GM18907 (cell line): ENCODE measurements around the gene PTGIS.
"Not testable (repeated sequence)": the region's sequence is repeated elsewhere in the genome, so short reads cannot be mapped to it uniquely, and the experiment has no call there.

Experiments
- ATAC-seq: cut with Tn5 transposase; IDR thresholded peaks from one replicate; pipeline ENCODE4 v1.9.1; 2021; ENCODE audit warnings: mild to moderate bottlenecking, moderate library complexity; ENCODE audit not compliant: unreplicated experiment

The PTGIS gene

DNA sequence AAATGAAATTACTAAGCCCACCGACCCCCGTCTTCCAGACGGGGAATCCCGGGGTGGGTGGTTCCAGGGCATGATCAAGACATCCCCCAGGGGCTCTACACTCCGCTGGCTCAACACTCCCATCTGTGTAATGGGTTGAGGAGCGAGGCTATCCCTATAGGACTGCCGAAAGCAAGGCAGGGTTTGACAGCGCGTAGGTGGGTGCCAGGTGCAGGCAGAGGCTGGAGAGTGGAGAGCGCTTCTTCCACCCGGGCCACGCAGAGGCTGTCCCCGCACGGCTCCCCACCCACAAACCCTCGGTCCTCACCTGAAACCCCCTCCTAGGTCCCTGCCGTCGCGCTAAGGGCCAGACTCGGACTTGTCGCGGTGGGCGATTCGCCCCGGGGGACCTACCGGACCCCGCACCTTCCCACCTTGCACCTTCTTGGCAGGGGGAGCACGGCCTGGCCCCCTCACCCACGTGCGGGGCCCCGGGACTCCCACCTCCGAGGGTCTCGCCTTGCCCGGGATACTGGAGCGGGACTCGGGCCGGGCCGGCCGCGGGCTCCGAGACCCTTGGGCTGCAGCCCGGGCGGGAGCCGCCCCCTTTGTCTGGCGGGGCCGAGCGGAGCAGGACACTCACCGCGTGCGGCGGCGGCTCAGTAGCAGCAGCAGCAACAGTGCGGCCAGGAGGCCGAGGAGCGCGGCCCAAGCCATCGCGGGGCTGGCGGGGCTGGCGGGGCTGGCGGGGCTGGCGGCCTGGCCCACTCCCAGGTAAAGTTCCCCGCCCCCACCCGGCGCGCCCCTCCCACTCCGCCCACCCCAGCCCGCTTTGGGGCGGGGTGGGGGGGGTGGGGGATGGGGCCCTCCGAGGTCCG, at the start of gene PTGIS:
Gene PTGIS, minus strand, starts transcription at position 717 of the 857 bp plus-strand sequence. Its CDS starts 21 bp downstream, at position 696.
- ATAC-seq: no peak

DNA sequence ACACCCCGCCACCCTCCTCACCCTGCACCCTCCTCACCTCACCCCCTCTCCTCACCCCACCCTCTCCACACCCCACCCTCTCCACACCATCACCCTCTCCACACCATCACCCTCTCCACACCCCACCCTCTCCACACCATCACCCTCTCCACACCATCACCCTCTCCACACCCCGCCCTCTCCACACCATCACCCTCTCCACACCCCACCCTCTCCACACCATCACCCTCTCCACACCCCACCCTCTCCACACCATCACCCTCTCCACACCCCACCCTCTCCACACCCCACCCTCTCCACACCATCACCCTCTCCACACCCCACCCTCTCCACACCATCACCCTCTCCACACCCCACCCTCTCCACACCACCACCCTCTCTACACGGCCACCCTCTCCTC, 49.5 kb upstream of the PTGIS start:
- not testable (repeated sequence) for ATAC-seq

DNA sequence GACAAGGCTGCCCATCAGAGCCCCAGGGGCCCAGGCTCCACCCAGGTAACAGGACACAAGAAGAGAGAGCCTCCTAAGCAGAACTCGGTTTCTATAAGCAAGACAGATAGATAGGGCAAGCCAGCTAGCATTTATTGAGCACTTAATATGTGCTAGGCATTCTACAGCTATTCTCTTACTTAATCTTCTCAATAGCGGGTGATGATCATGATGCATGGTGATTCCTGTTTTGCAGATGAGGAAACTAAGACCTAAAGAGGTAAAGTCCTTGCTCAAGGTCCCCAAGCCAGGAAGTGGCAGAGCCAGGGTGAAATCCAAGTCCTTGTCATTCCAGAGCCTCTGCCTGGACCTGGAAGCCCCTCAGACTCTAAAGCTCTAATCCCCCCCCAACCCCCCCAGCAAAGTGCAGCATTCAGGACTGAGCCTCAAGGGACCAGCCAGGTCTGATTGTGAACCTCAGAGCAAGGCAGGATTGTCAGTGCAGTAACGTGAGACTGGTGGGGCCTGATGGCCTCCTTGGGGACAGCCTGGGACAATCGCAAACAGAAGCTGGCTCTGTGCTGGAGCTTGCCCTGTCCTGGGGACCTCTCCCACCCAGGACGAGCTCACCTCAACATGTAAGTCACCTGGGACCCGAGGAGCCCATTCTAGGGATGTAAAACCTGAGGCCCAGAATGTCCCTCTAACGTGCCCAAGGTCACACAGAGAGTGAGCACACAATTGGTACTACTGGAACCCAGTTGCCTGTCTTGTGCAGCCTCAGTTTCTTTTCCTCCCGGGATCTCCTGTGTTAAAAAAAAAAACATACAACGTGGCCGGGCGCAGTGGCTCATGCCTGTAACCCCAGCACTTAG, 48.4 kb upstream of the PTGIS start:
- ATAC-seq: no peak

DNA sequence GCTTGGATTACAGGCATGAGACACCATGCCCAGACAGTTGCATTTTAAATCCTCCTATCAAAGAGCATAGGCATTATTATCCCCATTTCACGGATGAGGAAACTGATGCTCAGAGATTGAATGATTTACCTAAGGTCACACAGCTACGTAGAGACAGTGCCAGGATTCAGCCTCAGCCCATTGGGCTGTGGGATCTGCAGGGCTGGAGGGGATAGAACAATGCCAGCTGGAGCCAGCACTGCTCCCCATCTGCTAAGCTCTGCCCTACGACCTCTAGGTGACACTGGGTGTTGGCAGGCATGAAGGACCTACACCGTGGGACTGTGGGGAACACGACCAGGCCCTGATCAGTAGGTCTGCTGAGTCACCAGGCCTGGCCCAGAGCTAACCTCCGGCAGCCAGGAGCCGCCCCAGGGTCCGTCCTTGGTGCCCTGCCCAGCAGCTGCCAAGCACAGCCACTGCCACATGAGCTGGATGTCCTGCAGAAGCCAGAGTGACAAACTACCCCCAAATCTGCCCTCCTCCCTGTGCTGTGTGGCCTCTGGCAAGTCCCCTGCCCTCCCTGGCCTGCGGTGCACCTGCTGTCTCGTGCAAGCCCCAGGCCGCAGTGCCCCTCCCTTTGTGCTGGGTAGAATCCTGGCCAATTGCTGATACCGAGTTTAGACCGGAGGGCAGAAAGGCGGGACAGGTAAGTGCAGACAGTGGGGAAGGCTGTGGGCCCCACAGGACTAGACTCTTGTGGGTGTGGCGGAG, 47.6 kb upstream of the PTGIS start:
- no peak for ATAC-seq

DNA sequence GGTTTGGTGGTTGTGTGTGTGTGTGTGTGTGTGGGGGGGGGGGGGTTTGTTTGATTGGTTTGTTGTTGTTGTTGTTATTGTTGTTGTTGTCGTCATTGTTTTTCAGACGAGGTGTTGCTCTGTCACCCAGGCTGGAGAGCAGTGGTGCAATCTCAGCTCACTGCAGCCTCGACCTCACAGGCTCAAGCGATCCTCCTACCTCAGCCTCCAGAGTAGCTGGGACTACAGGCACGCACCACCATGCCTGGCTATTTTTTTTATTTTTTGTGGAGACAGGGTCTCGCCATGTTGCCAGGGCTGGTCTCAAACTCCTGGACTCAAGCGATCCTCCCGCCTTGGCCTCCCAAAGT, 47.1 kb upstream of the PTGIS start:
- ATAC-seq: not testable (repeated sequence)

DNA sequence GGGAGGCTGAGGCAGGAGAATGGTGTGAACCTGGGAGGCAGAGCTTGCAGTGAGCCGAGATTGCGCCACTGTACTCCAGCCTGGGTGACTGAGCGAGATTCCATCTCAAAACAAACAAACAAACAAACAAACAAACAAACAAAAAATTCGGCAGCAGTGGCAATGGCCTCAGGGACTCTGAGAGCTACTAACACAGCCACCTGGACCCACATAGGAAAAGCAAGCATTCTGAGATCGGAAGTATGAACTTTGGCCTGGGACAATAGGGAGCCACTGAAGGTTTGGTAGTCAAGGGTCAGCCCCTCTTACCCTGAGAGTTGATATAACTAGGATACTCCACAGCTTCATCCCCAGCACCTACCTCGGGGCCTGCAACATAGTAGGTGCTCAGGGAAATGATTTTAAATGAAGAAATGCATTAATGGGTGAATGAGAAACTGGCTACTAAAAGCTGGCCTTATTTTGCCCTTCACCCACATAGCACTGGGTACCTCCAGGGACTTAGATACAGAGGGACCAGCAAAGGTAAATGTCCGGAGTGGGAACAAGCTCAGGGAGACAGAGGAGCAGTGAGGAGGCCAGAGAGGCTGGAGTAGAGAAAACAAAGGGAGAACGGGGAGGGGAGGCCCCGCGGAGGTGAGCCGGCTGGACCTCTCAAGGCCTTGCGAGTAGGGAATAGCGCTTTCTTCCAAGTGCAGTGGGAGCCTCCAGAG, 46.6 kb upstream of the PTGIS start:
- ATAC-seq: no peak

DNA sequence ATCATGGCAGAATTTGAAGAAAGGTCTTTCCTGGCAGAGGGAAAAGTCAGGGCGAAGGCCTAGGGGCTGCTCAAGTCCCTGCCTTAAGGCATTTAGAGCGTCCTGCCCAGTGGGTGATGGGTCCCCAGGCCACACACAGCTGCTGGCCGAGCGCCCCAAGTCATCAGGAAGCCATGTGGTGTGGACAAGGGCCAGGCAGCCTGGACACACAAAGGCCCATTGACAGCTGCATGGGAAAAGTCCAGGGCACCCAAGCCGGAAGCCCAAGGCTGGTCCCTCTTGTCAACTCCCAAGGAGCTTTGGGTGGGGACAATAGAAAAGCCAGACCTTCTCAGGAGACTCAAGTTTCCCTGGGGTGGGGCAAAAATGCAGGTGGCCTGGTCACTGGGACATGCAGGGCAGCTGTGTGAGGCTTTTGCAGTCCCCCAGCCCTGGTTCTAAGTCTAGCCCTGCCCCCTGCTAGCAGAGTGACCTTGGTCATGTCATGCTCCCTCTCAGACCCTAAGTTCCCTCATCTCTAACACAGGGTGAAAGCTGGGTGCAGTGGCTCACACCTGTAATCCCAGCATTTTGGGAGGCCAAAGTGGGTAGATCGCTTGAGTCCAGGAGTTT, 44.3 kb upstream of the PTGIS start:
- ATAC-seq: no peak

DNA sequence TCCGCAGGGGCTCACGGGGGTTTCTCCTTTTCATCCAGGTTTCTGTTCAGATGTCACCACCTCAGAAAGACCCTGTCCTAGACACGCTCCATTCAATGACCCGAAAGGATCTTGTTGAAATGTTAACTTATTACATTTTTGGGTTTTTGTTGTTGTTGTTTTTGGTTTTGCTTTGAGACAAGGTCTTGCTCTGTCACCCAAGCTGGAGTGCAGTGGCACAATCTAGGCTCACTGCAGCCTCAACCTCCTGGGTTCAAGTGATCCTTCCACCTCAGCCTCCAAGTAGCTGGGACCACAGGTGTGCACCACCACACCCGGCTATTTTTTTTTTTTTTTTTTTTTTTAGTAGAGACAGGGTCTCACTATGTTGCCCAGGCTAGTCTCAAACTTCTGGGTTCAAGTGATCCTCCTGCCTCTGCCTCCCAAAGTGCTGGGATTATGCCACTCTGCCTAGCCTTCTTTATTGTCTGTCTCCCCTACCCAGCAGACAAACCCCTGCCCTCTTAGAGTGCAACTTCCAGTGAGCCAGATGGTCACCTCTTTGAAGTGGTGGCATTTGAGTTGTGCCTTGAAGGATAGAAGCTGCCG, 43.7 kb upstream of the PTGIS start:
- ATAC-seq: not testable (repeated sequence)

DNA sequence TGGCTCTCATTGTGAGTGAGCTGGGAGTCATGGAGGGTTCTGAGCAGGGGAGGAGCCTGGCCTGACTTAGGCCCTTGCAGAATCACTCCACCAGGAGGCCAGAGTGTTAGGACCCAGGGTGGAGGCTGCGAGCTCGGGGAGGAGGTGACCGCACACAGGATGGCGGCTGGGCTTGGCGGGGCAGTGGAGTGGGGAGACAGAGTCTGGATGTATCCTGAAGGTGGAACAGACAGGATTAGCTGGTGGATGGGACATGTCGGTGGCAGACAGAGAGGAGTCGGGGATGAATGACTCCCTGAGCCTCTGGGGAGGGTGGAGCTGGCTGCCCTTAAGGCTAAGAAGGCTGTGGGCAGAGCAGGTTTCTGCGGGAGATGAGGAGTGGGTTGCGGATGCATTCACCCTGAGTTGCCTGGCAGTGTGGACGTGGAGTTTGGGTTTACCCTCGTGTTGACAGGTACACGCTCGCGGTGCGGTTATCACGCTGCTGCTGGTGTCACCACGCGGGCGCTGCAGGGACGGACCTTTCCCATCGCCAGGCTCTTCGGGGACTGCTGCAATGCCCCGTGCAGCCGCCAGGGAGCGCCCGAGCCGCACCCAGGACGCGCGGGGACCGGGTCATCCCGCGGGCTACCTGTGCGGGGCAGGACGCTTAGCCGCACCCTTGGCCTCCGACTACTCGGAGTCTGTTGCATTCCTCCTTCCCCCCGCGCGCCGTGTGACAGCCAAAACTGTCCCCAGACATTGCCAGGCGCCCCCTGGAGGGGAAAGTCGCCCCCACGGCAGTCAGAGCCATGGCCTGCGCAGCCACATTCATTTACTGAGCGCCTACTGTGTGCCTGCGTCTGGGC, 43.0 kb upstream of the PTGIS start:
- peak; percentile 66 for ATAC-seq

DNA sequence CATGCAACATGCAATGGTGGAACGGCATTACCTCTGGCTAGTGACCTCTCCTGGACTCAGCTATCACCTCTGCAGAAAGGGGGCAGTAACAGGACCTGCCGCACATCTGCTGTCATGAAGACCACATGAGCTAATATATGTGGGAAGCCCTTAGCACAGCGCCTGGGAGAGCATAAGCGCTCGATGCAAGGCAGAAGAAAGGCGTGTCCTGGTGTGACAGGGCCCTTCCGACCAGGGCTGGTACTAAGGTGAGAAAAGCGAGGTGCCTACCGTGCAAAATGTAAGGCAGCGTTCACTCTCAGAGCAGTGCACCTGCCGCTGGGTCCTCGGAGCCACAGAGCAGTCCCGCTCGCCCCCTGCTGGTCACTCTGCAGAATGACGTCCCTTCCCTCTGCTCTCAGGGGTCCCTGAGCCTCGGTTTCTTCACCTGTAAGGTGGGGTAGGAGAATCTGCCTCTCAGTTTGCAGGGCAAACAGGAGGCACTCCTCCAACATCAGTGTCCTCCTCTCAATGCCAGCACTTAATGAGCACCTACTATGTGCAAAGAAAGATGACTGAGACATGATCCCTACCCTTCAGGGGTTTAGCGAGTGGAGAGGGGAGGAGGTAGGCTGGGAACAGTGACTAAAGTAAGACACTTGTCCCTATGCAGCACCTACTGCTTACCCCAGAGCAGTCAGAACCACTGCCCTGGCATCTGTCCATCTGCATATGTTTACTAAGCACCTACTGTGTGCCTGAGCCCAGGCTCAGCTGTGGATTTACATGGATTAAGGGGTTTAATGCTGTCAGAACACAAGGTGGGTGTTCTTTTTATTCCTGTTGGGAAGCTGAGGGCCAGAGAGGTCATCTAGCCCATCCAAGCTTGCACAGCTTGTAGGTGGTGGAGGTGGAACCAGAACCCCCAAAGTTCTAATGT, 41.1 kb upstream of the PTGIS start:
- ATAC-seq: peak; percentile 50

DNA sequence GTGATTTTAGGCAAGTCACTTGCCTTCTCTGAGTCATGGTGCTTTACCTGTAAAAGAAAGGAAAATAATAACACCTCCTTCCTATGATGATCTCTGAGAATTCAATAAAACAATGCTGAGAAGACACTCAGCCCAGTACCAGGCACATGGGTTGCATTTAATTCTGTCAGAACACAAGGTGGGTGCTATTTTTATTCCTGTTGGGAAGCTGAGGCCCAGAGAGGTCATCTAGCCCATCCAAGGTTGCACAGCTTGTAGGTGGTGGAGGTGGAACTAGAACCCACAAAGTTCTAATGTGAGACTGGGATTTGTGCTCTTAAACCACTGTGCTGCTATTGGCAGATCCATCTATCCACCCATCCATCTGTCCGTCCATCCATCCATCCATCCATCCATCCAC, 39.6 kb upstream of the PTGIS start:
- ATAC-seq: no peak

DNA sequence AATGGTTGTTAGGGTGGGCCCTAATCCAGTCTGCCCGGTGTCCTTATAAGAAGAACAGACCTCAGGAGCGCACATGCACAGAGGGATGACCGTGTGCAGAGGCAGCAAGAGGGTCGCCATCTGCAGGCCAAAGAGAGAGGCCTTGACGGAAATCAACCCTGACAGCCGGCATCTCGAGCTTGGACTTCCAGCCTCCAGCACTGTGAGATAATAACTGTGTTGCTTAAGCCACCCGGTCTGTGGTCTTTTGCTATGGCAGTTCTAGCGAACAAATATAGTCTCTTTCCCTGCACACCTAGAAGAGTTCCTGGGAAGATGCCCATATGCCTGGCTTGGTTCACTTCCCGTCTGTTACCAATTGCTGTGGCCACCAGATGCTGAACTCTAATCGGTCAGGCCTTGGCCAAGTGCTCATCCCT, 35.3 kb upstream of the PTGIS start:
- ATAC-seq: no peak

DNA sequence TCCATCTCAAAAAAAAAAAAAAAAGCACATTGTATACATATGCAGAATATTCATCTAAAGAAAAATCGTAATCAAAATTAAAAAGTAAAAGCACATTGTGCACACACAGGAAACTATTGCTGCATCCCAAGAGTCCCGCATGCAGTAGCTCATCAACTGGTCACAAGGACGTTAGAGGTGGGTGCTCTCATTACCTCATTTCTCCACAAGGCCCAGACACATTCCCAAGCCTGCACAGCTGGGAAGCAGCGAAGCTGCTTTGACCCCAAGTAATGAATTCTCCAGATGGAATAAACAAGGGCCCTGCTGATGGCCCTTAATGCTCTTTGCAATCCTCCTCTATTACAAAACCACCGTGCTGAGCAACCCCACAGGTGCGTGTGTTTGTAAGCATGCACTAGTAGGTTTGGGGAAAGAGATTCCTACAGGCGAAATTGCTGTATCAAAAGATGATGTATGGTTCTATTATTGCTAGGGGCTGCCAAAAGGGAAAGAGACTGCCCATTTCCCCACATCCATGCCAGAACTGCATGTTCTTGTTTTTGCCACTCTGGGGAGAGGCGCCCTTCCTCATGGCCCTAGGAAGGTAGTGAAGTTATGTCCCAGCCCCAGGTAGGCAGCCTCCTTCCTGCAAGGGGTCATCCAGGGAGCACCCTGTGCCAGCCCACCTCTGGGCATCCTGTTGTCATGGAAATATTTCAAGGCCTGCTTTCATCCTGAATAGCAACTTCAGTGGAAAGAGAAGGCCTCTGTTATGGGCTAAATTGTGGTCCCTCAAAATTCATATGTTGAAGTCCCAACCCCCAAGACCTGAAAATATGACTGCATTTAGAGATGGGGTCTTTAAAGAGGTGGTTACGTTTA, 34.6 kb upstream of the PTGIS start:
- ATAC-seq: no peak

DNA sequence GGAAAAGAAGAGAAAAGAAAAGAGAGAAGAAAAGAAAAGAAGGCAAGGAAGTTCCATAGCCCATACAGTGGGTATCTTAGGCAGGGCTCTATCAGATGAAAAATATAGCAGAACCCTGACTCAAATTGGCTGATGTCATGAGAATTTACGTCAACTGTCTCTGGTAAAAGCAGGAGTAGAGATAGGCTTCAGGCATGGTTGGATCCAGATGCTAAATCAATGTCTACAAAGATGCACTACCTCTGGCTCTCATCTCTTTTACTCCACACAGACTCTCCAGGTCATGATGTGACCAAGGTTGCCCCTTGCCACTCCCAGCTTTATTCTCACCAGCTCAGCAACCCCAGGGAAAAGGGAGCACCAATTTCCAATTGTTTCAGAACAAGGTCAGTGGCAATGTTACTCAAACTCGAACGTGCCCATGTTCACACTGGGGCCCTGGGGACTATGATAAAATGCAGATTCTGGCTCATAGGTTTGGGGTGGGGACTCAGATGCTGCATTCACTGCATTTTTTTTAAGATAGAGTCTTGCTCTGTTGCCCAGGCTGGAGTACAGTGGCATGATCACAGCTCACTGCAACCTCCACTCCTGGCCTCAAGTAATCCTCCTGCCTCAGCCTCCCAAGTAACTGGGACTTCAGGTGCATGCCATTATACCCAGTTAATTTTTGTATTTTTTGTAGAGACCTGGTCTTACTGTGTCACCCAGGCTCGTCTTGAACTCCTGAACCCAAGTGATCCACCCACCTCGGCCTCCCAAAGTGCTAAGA, 33.4 kb upstream of the PTGIS start:
- ATAC-seq: no peak

DNA sequence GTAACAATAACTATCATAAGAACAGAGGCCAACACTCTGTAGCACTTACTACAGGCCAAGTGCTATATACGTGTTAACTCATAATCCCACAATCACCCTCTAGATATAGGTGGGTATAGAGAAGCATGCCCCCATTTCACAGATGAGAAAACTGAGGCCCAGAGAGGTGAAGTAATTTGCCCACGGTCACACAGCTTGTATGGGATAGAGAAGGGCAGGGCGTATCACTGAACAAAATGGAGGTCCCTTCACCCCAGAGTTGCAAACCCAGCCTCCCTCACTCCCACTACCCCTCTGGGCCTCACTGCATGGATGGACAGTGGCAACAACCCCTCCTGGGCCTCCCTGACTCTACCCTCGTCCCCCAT, 31.8 kb upstream of the PTGIS start:
- no peak for ATAC-seq

DNA sequence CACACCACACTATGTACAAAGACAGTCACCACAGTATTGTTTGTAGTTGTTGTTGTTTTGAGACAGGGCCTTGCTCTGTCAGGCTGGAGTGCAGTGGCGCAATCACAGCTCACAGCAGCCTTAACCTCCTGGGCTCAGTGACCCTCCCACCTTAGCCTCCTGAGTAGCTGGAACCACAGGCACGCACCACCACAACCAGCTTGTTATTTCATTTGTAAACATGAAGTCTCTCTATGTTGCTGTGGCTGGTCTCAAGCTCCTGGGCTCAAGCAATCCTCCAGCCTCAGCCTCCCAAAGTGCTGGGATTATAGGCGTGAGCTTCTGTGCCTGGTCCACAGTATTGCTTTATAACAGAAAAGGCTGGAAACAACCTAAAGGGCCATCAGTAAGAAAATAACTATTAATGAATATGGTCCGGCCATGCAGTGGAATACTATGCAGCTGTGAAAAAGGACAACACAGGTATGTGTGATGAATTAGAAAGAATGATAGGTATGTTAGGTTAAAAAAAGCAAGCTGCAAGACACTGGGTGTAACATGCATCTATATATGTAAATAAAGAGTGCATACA, 30.0 kb upstream of the PTGIS start:
- no peak for ATAC-seq
